AML-193 (cell line): Measurements from ENCODE around the gene DNPH1.
A peak's percentile ranks its signal among the peaks of the same experiment; 100 is the strongest.

Experiments used
- DNase-seq, 2 experiments: peaks; one replicate each; lab custom pipeline; 2025; lab: John Stamatoyannopoulos, UW

DNPH1 gene

GRCh38 chr6:43181621-43181941, 47.7 kb downstream of the DNPH1 start:
- no peak for DNase-seq

- DNase-seq = no peak
These were observed 48.3 kb downstream of the DNPH1 start for GRCh38 chr6:43180985-43181384.

GRCh38 chr6:43180058-43180457, 49.2 kb downstream of the DNPH1 start:
- no peak for DNase-seq

GRCh38 chr6:43178951-43179830, 50.1 kb downstream of the DNPH1 start:
- DNase-seq = no peak

GRCh38 chr6:43178150-43178549, 51.1 kb downstream of the DNPH1 start:
- no peak for DNase-seq

- DNase-seq = no peak
These were observed 52.9 kb downstream of the DNPH1 start for GRCh38 chr6:43176423-43176786.

GRCh38 chr6:43175676-43176422, 53.4 kb downstream of the DNPH1 start:
- peak; percentile 63 to 65 for DNase-seq
